ENCODE measurements around the gene HSD17B14.
"Not testable (repeated sequence)": the region's sequence is repeated elsewhere in the genome, so short reads cannot be mapped to it uniquely, and the experiment has no call there.

The HSD17B14 gene

DNA sequence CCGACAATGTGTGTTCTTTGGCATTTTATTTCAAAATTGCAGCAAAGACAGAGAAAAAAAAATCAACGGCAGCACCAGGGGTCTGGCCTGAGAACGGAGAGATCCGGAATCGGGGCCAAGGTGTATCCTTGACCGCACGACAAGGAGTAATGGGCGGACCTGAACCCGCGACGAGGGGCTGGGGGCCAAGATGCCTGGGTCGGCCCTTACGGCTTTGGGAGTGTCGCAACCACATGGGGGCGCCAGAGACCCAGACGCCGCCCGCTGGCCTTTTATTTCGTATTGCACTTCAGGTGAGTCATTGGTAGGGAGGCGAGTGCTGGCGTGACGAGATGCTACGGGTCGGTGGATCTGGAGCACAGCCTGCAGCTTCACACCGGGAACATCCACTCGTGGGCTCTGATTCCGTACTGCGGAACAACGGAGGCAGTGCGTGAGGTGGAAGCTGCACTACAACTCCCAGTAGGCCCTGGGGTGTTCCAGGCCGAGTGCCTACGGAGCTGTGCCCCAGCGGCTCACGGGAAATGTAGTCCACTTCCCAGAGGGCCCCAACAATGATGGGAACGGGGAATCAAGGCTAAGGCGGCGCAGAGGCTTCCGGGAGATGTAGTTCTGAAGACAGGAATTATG is 41.1 kb downstream of the HSD17B14 start:
- H3K36me3 ChIP-seq (ENCODE audit: insufficient read depth, low read length), result no peaks in the 10 kb centered on the region
- H3K4me1 ChIP-seq (ENCODE audit: insufficient read depth, low read length), result peaks cover 11% of the 10 kb centered on the region
- peak overlapping the region; percentile 82 for H3K4me3 ChIP-seq (ENCODE audit: low read length)
- 3% methylated on average over 38 of the region's 38 CpGs for WGBS
- peak overlapping the region; percentile 73 for H3K27ac ChIP-seq (ENCODE audit: low read depth, low read length)
- no peaks in the 10 kb centered on the region for H3K9me3 ChIP-seq (ENCODE audit: insufficient read depth, low read depth, low read length)
- H3K9ac ChIP-seq (ENCODE audit: low read depth, low read length), result peak overlapping the region; percentile 70
- no peaks in the 10 kb centered on the region for H3K27me3 ChIP-seq (ENCODE audit: insufficient read depth, low read length)

DNA sequence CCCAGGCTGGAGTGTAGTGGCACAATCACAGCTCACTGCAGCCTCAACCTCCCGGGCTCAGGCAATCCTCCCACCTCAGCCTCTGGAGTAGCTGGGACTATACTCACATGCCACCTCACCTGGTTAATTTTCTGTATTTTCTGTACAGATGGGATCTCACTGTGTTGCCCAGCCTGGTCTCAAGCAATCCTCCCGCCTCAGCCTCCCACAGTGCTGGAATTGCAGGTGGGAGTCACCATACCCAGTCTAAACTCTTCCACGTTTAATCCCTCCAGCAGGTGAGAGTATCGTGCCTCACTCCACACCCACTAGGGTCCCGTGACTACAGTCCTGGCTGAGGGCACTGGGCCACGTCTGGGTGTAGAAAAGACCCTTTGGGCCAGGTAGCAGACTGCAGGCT is 42.0 kb downstream of the HSD17B14 start:
- Histone ChIP-seq H3K9me3 (ENCODE audit: insufficient read depth, low read depth, low read length) (no peaks in the 10 kb centered on the region), H3K4me1 (ENCODE audit: insufficient read depth, low read length) (peaks cover 6% of the 10 kb centered on the region), H3K27ac (ENCODE audit: low read depth, low read length) (no peak overlapping the region), H3K9ac (ENCODE audit: low read depth, low read length) (no peak overlapping the region), H3K36me3 (ENCODE audit: insufficient read depth, low read length) (no peaks in the 10 kb centered on the region), H3K4me3 (ENCODE audit: low read length) (no peak overlapping the region), H3K27me3 (ENCODE audit: insufficient read depth, low read length) (no peaks in the 10 kb centered on the region)
- WGBS, result 95% methylated on average over 6 of the region's 6 CpGs

DNA sequence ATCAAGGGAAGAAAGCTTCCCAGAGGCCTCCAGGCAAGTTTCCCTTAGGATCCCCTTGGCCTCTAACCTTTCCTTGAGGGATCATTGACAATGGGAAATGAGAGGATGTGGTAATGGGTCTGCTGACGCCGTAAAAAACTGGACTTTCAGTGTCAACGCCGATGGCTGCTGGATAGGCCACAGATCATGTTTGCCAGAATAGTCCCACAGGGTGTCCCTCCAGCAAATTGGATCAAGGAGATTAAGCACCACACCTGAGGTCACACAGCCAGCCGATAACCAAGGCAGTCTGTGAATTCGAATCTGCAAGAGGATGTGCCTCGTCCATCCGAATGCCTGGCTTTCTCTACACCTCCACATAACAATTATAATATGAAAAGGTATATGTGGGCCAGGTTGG is 43.0 kb downstream of the HSD17B14 start:
- 85% methylated on average over 8 of the region's 8 CpGs for WGBS
- Histone ChIP-seq H3K9ac (ENCODE audit: low read depth, low read length) (no peak overlapping the region), H3K36me3 (ENCODE audit: insufficient read depth, low read length) (no peaks in the 10 kb centered on the region), H3K9me3 (ENCODE audit: insufficient read depth, low read depth, low read length) (no peaks in the 10 kb centered on the region), H3K4me3 (ENCODE audit: low read length) (no peak overlapping the region), H3K27me3 (ENCODE audit: insufficient read depth, low read length) (no peaks in the 10 kb centered on the region), H3K4me1 (ENCODE audit: insufficient read depth, low read length) (no peaks in the 10 kb centered on the region), H3K27ac (ENCODE audit: low read depth, low read length) (no peak overlapping the region)

DNA sequence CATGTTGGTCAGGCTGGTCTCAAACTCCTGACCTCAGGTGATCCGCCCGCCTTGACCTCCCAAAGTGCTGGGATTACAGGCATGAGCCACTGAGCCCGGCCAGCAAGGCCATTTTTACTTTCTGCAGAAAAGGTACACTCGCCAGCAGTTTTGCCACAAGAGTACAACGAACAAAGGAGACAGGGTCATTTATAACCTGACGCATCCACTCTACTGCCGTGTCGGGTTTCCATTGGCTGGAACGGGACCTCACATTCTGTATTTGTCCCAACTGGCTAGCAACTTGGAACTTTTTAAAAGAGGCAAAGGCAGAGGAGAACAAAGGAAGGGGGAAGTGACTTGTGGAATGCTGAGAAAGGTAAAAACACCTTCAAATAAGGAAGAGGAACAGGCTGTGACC is 49.0 kb downstream of the HSD17B14 start:
- not testable (repeated sequence) for H3K4me3 ChIP-seq (ENCODE audit: low read length); H3K27me3 ChIP-seq (ENCODE audit: insufficient read depth, low read length); H3K36me3 ChIP-seq (ENCODE audit: insufficient read depth, low read length); H3K9me3 ChIP-seq (ENCODE audit: insufficient read depth, low read depth, low read length); H3K4me1 ChIP-seq (ENCODE audit: insufficient read depth, low read length); H3K27ac ChIP-seq (ENCODE audit: low read depth, low read length); H3K9ac ChIP-seq (ENCODE audit: low read depth, low read length)
- WGBS, result 91% methylated on average over 9 of the region's 9 CpGs

DNA sequence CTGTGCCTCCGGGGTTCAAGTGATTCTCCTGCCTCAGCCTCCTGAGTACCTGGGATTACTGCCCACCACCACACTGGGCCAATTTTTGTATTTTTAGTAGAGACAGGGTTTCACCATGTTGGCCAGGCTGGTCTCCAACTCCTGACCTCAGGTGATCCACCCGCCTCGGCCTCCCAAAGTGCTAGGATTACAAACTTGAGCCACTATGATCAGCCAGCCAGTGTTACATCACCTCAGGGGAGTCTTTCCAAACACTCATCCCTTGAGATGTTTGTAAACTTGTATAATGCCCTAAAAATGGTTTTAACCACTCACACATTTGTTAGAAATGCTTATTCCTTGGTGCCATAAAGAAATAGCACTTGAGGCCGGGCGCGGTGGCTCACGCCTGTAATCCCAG is 49.9 kb downstream of the HSD17B14 start:
- 94% methylated on average over 7 of the region's 7 CpGs for WGBS
- H3K9me3 ChIP-seq (ENCODE audit: insufficient read depth, low read depth, low read length); H3K4me1 ChIP-seq (ENCODE audit: insufficient read depth, low read length); H3K27ac ChIP-seq (ENCODE audit: low read depth, low read length); H3K4me3 ChIP-seq (ENCODE audit: low read length); H3K36me3 ChIP-seq (ENCODE audit: insufficient read depth, low read length); H3K27me3 ChIP-seq (ENCODE audit: insufficient read depth, low read length); H3K9ac ChIP-seq (ENCODE audit: low read depth, low read length): not testable (repeated sequence)

DNA sequence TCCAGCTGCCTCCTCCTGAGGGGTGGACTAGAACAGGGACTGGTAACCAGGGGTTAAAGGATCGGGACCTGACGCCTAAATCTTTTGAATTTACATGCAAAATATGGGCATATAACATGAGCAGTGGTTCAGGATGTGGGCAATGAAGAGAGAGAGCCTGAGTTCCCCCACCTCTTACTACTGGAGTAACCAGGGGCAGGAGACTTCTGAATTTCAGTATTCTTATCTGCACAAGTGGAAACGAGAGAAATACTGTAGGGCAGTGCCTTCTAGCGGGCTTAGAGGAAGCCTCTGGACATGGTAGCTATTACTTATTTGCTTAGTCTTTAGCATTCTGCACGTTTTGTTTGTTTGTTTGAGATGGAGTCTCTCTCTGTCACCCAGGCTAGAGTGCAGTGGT is 51.8 kb downstream of the HSD17B14 start:
- Histone ChIP-seq H3K27ac (ENCODE audit: low read depth, low read length) (no peak overlapping the region), H3K9ac (ENCODE audit: low read depth, low read length) (no peak overlapping the region), H3K36me3 (ENCODE audit: insufficient read depth, low read length) (no peaks in the 10 kb centered on the region), H3K4me1 (ENCODE audit: insufficient read depth, low read length) (peaks cover 4% of the 10 kb centered on the region), H3K27me3 (ENCODE audit: insufficient read depth, low read length) (no peaks in the 10 kb centered on the region), H3K9me3 (ENCODE audit: insufficient read depth, low read depth, low read length) (no peaks in the 10 kb centered on the region), H3K4me3 (ENCODE audit: low read length) (no peak overlapping the region)
- WGBS, result 83% methylated on average over 5 of the region's 5 CpGs

DNA sequence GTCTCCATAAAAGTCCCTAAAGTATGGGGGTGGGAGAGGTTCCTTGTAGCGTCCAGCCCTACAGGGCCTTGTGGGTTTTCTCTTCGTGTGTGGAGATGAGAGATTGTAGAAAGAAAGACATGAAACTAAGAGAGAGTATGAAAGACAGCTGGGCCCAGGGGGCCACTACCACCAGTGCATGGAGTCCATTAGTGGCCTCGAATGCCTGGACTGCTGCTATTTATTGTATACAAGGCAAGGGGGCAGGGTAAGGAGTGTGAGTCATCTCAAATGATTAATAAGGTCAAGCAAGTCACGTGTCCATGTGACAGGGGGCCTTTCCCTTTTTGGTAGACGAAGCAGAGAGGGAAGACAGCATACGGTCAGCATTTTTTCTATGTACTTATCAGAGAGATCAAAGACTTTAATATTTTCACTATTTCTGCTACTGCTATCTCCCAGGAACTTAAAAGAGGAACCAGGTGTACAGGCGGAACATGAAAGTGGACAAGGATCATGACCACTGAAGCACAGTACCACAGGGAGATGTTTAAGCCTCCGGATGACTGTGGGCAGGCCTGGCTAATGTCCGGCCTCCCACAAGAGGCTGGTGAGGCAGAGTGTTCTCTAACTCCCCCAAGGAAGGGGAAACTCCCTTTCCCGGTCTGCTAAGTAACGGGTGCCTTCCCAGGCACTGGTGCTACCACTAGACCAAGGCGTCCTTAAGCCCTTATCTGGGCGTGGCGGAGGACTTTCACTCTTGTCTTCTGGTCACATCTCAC is 55.5 kb downstream of the HSD17B14 start:
- Histone ChIP-seq H3K9ac (ENCODE audit: low read depth, low read length) (no peak overlapping the region), H3K9me3 (ENCODE audit: insufficient read depth, low read depth, low read length) (no peaks in the 10 kb centered on the region), H3K36me3 (ENCODE audit: insufficient read depth, low read length) (no peaks in the 10 kb centered on the region), H3K4me1 (ENCODE audit: insufficient read depth, low read length) (no peaks in the 10 kb centered on the region), H3K4me3 (ENCODE audit: low read length) (no peak overlapping the region), H3K27me3 (ENCODE audit: insufficient read depth, low read length) (no peaks in the 10 kb centered on the region), H3K27ac (ENCODE audit: low read depth, low read length) (no peak overlapping the region)
- WGBS, result 89% methylated on average over 14 of the region's 14 CpGs

DNA sequence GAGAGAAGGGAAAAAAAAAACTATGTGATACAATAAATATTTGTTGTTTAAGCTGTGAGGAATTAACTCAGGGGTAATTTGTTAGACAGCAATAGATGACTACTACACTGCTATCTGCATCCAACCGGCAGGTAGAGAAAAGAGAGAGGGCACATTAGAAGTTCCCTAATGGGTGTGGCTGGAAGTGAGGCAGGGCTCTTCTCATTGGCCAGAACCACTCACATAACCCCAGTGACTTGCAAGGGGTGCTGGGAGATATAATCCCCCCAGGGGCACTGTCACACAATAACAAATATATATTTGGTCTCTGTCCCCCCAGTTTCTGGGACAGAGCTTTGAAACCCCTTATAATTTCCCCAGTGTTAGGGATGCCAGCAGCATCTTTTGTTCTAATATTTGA is 56.7 kb downstream of the HSD17B14 start:
- Histone ChIP-seq H3K9ac (ENCODE audit: low read depth, low read length) (no peak overlapping the region), H3K4me1 (ENCODE audit: insufficient read depth, low read length) (no peaks in the 10 kb centered on the region), H3K27ac (ENCODE audit: low read depth, low read length) (no peak overlapping the region), H3K27me3 (ENCODE audit: insufficient read depth, low read length) (no peaks in the 10 kb centered on the region), H3K36me3 (ENCODE audit: insufficient read depth, low read length) (no peaks in the 10 kb centered on the region), H3K4me3 (ENCODE audit: low read length) (no peak overlapping the region), H3K9me3 (ENCODE audit: insufficient read depth, low read depth, low read length) (no peaks in the 10 kb centered on the region)
- 80% methylated on average over 1 of the region's 1 CpG for WGBS

DNA sequence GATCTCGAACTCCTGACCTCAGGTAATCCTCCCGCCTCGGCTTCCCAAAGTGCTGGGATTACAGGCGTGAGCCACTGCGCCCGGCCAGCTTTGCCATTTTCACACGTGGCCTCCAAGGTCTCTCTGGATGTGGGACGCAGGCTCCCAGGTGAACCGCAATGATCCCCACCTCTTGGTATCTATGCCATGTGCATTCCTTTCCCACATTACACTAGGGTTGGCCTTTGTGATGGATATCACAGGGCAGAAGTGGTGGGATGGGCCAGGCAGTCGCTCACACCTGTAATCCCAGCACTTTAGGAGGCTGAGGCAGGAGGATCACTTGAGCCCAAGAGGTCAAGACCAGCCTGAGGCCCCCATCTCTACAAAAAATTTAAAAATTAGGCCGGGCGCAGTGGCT is 58.6 kb downstream of the HSD17B14 start:
- no peaks in the 10 kb centered on the region for H3K4me1 ChIP-seq (ENCODE audit: insufficient read depth, low read length)
- 86% methylated on average over 12 of the region's 12 CpGs for WGBS
- no peak overlapping the region for H3K9ac ChIP-seq (ENCODE audit: low read depth, low read length)

DNA sequence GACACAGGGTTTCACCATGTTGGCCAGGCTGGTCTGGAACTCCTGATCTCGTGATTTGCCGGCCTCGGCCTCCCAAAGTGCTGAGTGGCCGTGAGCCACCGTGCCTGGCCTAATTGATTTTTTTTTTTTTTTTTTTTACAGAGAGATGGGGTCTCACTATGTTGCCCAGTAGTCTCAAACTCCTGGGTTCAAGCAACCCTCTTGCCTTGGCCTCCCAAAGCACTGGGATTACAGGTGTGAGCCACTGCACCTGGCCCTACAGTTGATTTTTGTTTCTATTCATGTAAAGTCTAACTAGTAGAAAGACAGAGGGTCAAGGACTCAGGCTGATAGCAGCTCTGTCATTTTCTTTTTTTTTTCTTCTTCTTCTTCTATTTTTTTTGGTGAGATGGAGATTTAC is 59.2 kb downstream of the HSD17B14 start:
- 93% methylated on average over 5 of the region's 5 CpGs for WGBS
- H3K4me1 ChIP-seq (ENCODE audit: insufficient read depth, low read length), result no peaks in the 10 kb centered on the region

More for the DNA sequence above, 58.6 kb downstream of the HSD17B14 start:
- H3K36me3 ChIP-seq (ENCODE audit: insufficient read depth, low read length), result no peaks in the 10 kb centered on the region
- H3K27me3 ChIP-seq (ENCODE audit: insufficient read depth, low read length), result no peaks in the 10 kb centered on the region
- H3K9me3 ChIP-seq (ENCODE audit: insufficient read depth, low read depth, low read length), result no peaks in the 10 kb centered on the region
- no peak overlapping the region for H3K4me3 ChIP-seq (ENCODE audit: low read length)
- no peak overlapping the region for H3K27ac ChIP-seq (ENCODE audit: low read depth, low read length)

DNA sequence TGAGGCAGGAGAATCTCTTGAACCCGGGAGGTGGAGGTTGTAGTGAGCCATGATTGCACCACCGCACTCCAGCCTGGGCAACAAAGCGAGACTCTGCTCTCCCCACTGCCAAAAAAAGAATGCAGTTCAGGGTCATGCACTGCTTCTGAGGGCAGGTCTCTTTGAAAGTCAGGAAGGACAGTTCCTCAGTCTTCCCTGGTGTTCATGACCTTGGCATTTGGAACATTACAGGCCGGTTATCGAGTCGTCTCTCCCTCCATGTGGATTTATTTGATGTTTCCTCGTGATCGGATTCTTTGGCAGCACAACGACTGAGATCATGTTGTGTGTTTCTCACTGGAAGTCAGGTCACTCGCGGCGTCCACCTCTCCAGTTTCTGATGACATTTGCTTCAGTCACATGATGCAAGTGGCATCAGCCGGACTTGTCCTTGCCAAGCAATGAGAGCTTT is 63.8 kb downstream of the HSD17B14 start:
- H3K36me3 ChIP-seq (ENCODE audit: insufficient read depth, low read length), result no peaks in the 10 kb centered on the region
- no peaks in the 10 kb centered on the region for H3K27me3 ChIP-seq (ENCODE audit: insufficient read depth, low read length)
- H3K27ac ChIP-seq (ENCODE audit: low read depth, low read length), result no peak overlapping the region
- WGBS, result 93% methylated on average over 13 of the region's 13 CpGs
- no peak overlapping the region for H3K4me3 ChIP-seq (ENCODE audit: low read length)
- H3K9me3 ChIP-seq (ENCODE audit: insufficient read depth, low read depth, low read length), result no peaks in the 10 kb centered on the region
- no peaks in the 10 kb centered on the region for H3K4me1 ChIP-seq (ENCODE audit: insufficient read depth, low read length)
- no peak overlapping the region for H3K9ac ChIP-seq (ENCODE audit: low read depth, low read length)

More for the DNA sequence above, 59.2 kb downstream of the HSD17B14 start:
- no peaks in the 10 kb centered on the region for H3K27me3 ChIP-seq (ENCODE audit: insufficient read depth, low read length)
- no peak overlapping the region for H3K9ac ChIP-seq (ENCODE audit: low read depth, low read length)
- no peak overlapping the region for H3K27ac ChIP-seq (ENCODE audit: low read depth, low read length)
- no peaks in the 10 kb centered on the region for H3K36me3 ChIP-seq (ENCODE audit: insufficient read depth, low read length)
- H3K4me3 ChIP-seq (ENCODE audit: low read length), result no peak overlapping the region
- no peaks in the 10 kb centered on the region for H3K9me3 ChIP-seq (ENCODE audit: insufficient read depth, low read depth, low read length)
